ENCODE data around the gene IPCEF1.

DNA sequence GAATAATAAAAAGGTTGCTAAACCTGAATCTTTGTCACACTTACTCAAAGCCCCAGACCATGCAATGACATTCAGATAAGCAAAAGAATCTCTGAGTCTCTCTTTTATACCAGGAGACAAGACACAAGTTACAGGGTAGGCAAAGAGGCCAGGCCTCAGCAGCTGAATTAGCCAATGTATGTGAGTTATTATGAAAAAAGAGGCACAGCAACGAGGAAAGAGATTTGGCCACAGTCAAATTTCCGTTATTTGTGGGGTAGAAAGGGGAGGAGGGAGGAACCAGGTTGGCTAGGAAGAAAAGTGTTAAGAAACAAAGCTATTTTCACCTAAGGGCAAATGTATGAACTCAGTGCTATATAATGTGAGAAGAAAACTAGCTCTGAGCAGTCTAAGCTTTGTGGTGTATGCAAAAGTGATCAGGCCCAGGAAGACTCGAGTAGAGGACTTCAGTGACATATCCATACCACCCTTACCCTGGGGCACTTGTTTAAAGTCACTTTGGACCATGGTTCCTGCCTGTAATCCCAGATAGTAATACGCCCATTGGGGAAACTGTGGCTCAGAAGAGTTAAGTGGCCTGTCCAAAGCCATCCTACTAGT, 19.1 kb downstream of the IPCEF1 start:
- no peak for TF ChIP-seq SP1 (IDR thresholded peaks at IDR 0.05)
- TF ChIP-seq BHLHE40 (IDR thresholded peaks at IDR 0.05; ENCODE audit: borderline replicate concordance): no peak
- TF ChIP-seq FOXA1 (IDR thresholded peaks at IDR 0.05): no peak
- TF ChIP-seq ARNT (IDR thresholded peaks at IDR 0.05): no peak
- TF ChIP-seq ELF4 (IDR thresholded peaks at IDR 0.05): no peak
- TF ChIP-seq, protein P1, sequence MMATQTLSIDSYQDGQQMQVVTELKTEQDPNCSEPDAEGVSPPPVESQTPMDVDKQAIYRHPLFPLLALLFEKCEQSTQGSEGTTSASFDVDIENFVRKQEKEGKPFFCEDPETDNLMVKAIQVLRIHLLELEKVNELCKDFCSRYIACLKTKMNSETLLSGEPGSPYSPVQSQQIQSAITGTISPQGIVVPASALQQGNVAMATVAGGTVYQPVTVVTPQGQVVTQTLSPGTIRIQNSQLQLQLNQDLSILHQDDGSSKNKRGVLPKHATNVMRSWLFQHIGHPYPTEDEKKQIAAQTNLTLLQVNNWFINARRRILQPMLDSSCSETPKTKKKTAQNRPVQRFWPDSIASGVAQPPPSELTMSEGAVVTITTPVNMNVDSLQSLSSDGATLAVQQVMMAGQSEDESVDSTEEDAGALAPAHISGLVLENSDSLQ (IDR thresholded peaks at IDR 0.05): no peak
- no peak for TF ChIP-seq TARDBP (IDR thresholded peaks at IDR 0.05)
- no peak for TF ChIP-seq SUZ12 (IDR thresholded peaks at IDR 0.05)
- no peak for TF ChIP-seq HDGF (IDR thresholded peaks at IDR 0.05; ENCODE audit: borderline replicate concordance)
- TF ChIP-seq FOXM1 (IDR thresholded peaks at IDR 0.05; ENCODE audit: borderline replicate concordance): no peak
- no peak for TF ChIP-seq FOXK2 (IDR thresholded peaks at IDR 0.05)
- TF ChIP-seq CTBP1 (IDR thresholded peaks at IDR 0.05; ENCODE audit: borderline replicate concordance): no peak
- no peak for TF ChIP-seq ZNF384 (IDR thresholded peaks at IDR 0.05)
- TF ChIP-seq LEF1 (IDR thresholded peaks at IDR 0.05; ENCODE audit: borderline replicate concordance): no peak
